SU-DHL-6 (cell line): ENCODE results near the gene FANCG.

ENCODE experiments used
- H2AFZ ChIP-seq: fragments of 200-600 bp; sonication (generic); 2 replicates; pipeline ENCODE4 v1.6.1; 2014; ENCODE audit warnings: low read depth, mild to moderate bottlenecking, moderate library complexity, mixed read lengths, antibody characterized with exemption, low read length; ENCODE audit not compliant: severe bottlenecking
- H3F3A ChIP-seq: fragments of 200-600 bp; shearing (Covaris generic); 2 replicates; pipeline ENCODE4 v1.6.0; 2016; ENCODE audit warnings: antibody characterized with exemption, mild to moderate bottlenecking; ENCODE audit not compliant: insufficient read depth
- H3K27ac ChIP-seq: fragments of 200-600 bp; sonication (generic); 2 replicates; pipeline ENCODE4 v1.5.1; 2016; ENCODE audit warnings: low read depth, mild to moderate bottlenecking, low read length, moderate library complexity, mixed read lengths
- H3K27me3 ChIP-seq: fragments of 200-600 bp; sonication (generic), shearing (Covaris generic); 2 replicates; pipeline ENCODE4 v1.6.0; 2014; ENCODE audit warnings: mild to moderate bottlenecking, low read length
- H3K36me3 ChIP-seq: fragments of 200-600 bp; sonication (generic); 2 replicates; pipeline ENCODE4 v1.6.1; 2014; ENCODE audit warnings: mild to moderate bottlenecking, low read length, mixed read lengths
- H3K4me2 ChIP-seq: fragments of 300-600, 200-600 bp; shearing (Covaris generic), sonication (generic); 2 replicates; pipeline ENCODE4 v1.6.0; 2014; ENCODE audit warnings: low read length, low read depth, mild to moderate bottlenecking; ENCODE audit not compliant: poor library complexity, severe bottlenecking
- H3K4me3 ChIP-seq: fragments of 200-600 bp; sonication (generic); 2 replicates; pipeline ENCODE4 v1.5.1; 2014; ENCODE audit warnings: antibody characterized with exemption, low read length, mild to moderate bottlenecking, mixed read lengths; ENCODE audit not compliant: insufficient read depth, poor library complexity, severe bottlenecking
- H3K79me2 ChIP-seq: fragments of 200-600 bp; sonication (generic); 2 replicates; pipeline ENCODE4 v1.6.1; 2014; ENCODE audit warnings: mild to moderate bottlenecking, low read length, moderate library complexity; ENCODE audit not compliant: insufficient read depth
- H3K9ac ChIP-seq: fragments of 200-600 bp; sonication (generic); 2 replicates; pipeline ENCODE4 v1.7.0; 2014; ENCODE audit warnings: mild to moderate bottlenecking, low read length
- H3K9me2 ChIP-seq: fragments of 200-600 bp; sonication (generic); replicated peaks from 2 replicates; pipeline ENCODE4 v1.6.1; 2014; ENCODE audit warnings: low read length; ENCODE audit not compliant: insufficient read depth
- H3K9me3 ChIP-seq: fragments of 200-600 bp; sonication (generic); 2 replicates; pipeline ENCODE4 v1.6.1; 2014; ENCODE audit warnings: low read length, mixed read lengths; ENCODE audit not compliant: insufficient read depth
- H4K20me1 ChIP-seq: fragments of 200-600 bp; sonication (generic); 2 replicates; pipeline ENCODE4 v1.6.1; 2014; ENCODE audit warnings: low read depth, mild to moderate bottlenecking, antibody characterized with exemption, low read length, moderate library complexity, mixed read lengths
- EZH2phosphoT487 ChIP-seq: fragments of 200-600 bp; sonication (generic), shearing (Covaris generic); conservative IDR thresholded peaks from 2 replicates; pipeline ENCODE4 v1.6.1; 2018; ENCODE audit warnings: mild to moderate bottlenecking, antibody characterized with exemption, low read length, moderate library complexity, mixed read lengths
- TF ChIP-seq, protein P1 (sequence below): fragments of 200-600 bp; sonication (generic); IDR thresholded peaks from one replicate; pipeline ENCODE4 v1.5.1; 2017; ENCODE audit warnings: antibody characterized with exemption, mild to moderate bottlenecking, low read length, moderate library complexity; ENCODE audit not compliant: insufficient read depth, poor library complexity, severe bottlenecking

FANCG gene

GRCh38 chr9:35079041-35079425, 709 bp downstream of the FANCG start:
- peaks cover 23% of the 10 kb centered on the region for H3K79me2 ChIP-seq
- no peaks in the 10 kb centered on the region for H3K36me3 ChIP-seq
- H4K20me1 ChIP-seq, result no peaks in the 10 kb centered on the region
- peak overlapping the region; percentile 94 for H2AFZ ChIP-seq
- TF ChIP-seq, protein P1, sequence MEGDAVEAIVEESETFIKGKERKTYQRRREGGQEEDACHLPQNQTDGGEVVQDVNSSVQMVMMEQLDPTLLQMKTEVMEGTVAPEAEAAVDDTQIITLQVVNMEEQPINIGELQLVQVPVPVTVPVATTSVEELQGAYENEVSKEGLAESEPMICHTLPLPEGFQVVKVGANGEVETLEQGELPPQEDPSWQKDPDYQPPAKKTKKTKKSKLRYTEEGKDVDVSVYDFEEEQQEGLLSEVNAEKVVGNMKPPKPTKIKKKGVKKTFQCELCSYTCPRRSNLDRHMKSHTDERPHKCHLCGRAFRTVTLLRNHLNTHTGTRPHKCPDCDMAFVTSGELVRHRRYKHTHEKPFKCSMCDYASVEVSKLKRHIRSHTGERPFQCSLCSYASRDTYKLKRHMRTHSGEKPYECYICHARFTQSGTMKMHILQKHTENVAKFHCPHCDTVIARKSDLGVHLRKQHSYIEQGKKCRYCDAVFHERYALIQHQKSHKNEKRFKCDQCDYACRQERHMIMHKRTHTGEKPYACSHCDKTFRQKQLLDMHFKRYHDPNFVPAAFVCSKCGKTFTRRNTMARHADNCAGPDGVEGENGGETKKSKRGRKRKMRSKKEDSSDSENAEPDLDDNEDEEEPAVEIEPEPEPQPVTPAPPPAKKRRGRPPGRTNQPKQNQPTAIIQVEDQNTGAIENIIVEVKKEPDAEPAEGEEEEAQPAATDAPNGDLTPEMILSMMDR, result no peak
- TF ChIP-seq EZH2phosphoT487, result no peak
- peak overlapping the region; percentile 80 for H3K9ac ChIP-seq
- peak overlapping the region; percentile 91 for H3K4me2 ChIP-seq
- no peaks in the 10 kb centered on the region for H3K27me3 ChIP-seq
- H3K9me3 ChIP-seq, result no peaks in the 10 kb centered on the region
- peak overlapping the region; percentile 78 for H3K4me3 ChIP-seq
- 0 out of 2 replicates have a peak, but pooled peaks cover 6% of the 10 kb centered on the region for H3F3A ChIP-seq
- H3K27ac ChIP-seq, result peak overlapping the region; percentile 81
- H3K9me2 ChIP-seq, result no peaks in the 10 kb centered on the region

GRCh38 chr9:35078066-35078465, 1.7 kb downstream of the FANCG start:
- Histone ChIP-seq H3F3A (peaks cover 14% of the 10 kb centered on the region), H4K20me1 (no peaks in the 10 kb centered on the region), H3K4me2 (peak overlapping the region; percentile 91), H3K9ac (peak overlapping the region; percentile 80), H3K9me3 (no peaks in the 10 kb centered on the region), H3K36me3 (no peaks in the 10 kb centered on the region), H3K27me3 (no peaks in the 10 kb centered on the region), H3K4me3 (peak overlapping the region; percentile 78), H3K27ac (peak overlapping the region; percentile 81; the same call in 1 of the 2 replicates), H3K79me2 (peaks cover 23% of the 10 kb centered on the region), H3K9me2 (no peaks in the 10 kb centered on the region), H2AFZ (no peak overlapping the region)
- TF ChIP-seq, protein P1, result no peak
- no peak for TF ChIP-seq EZH2phosphoT487

DNA sequence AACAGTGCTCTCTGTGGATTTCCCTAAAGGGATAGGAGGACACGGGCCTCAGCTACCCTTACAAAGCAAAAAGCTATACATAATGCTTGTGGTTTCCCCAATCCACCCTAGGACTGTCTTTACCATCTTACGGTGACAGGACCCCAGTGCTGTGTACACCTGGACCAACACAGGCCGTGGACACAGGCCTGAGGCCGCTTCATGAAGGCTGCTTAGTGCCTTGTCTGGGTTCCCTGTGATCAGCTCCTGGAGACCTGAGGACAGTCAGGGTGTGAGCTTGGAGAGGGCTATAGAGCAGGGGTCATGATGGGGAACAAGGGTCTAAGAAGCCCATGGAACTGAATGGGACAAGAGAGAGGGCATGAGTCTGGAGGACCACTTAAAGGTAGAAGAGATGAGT, 2.9 kb downstream of the FANCG start:
- no peak overlapping the region for H3K4me2 ChIP-seq
- H3K9ac ChIP-seq, result no peak overlapping the region
- no peaks in the 10 kb centered on the region for H3K36me3 ChIP-seq
- no peak overlapping the region for H2AFZ ChIP-seq
- H3F3A ChIP-seq, result peaks cover 16% of the 10 kb centered on the region
- H3K9me3 ChIP-seq, result no peaks in the 10 kb centered on the region
- no peaks in the 10 kb centered on the region for H4K20me1 ChIP-seq
- H3K9me2 ChIP-seq, result no peaks in the 10 kb centered on the region
- no peaks in the 10 kb centered on the region for H3K27me3 ChIP-seq
- TF ChIP-seq, protein P1, result no peak
- no peak for TF ChIP-seq EZH2phosphoT487
- no peak overlapping the region for H3K27ac ChIP-seq
- peaks cover 23% of the 10 kb centered on the region for H3K79me2 ChIP-seq
- no peak overlapping the region for H3K4me3 ChIP-seq
